SW480 (cell line): ENCODE data around the gene GPANK1.

ENCODE experiments used
- DNase-seq: peaks from one replicate; pipeline ENCODE4 v3.0.0-alpha.2; 2016; ENCODE audit warnings: low spot score

The GPANK1 gene

DNA sequence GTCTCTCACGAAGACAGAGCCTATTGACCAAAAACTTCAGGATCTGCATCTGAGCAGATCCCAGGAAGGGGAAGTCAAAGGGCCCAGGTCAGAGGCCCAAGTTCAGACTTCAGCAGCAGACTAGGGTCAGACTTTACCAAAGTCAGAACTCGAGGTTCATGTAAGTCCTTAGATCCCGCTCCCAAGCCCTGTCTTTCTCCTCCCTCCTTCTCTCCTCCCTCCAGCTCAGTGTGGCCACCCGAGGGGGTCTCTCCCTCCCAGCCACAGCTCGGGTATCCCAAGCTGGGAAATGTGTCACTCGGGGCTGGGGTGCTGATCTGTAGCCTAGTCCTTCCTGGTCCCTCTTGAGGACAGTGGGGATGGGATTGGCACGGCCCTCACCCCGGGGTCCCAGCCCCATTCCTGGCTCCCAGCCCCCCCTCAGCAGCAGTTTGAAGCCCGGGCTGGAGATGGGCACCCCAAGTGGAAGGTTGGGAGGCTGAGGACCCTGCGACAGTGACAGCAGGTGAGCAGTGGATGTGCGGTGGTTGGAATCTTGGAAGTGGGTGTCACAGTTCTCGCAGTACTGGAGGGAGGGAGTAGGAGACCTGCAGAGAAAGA, 2.6 kb downstream of the GPANK1 start:
- no peak for DNase-seq

DNA sequence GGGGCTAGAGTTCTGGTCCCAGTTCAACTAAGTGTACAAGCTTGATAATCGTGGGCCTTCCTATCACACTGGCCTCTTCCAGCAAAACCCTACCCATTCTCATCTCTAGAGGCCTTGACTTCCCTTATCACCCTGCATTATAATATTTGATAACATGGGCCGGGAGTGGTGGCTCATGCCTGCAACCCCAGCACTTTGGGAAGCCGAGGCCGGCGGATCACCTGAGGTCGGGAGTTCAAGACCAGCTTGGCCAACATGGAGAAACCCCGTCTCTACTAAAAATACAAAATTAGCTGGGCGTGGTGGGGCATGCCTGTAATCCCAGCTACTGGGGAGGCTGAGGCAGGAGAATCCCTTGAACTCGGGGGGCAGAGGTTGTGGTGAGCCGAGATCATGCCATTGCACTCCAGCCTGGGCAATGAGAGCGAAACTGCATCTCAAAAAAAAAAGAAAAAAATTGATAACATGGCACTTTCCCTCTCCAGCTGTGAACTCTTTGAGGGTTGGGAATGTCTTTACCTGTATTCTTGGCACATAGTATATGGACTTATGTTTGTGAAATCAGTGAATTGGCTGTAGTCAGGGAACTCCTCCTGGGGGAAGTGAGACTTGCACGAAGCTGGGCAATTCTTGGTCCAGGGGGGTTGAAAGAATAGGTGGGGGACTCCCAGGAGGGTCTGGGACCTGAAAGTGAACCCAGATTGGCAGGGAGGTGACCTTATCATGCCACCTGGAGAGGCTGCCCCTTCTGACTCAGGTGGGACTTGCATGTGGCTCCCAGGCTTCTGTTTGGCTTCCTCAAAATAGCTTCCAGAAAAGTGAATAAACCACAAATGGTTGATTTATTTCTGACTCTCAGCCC, 3.3 kb downstream of the GPANK1 start:
- DNase-seq, result no peak

DNA sequence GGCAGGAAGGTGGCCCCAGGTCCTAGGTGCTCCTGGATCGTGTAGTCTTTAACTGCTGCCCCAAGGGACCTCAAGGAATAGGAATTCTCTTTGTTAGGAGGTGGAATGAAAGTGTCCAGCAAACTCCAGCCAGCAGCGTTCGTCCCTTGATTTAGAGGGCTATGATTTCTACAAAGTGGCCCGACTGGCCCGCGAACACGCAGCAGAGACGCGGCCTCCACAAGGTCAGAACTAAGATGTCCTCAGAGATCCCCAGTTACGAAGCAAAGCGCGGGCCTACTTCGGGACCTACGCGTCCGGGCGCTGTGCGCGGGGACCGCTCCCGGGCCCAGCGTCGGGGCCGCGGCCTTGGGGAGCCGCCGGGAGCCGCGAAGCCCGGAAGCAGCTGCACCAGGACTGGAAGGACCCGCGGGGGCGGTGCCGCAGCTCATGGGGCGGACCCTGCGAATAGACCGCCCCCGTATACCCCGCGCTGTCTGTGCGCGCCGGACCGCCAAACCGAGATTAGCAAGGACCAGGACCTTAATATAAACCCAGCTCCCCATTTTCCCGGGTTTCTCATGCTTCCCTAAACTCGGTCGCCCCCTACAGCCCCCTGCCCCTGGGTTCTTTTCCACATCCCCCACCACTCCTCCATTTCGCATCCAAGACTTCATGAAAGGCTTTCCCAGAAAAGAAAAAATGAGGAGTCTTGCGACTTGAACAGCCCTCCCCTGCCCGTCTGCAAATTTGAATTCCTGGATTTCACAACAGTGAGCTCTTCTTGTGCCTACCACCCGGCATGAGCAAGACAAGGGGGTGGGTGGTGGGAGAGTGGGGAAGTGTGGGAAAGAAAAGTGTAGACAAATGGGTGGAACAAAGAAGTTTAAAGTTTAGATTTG, 4.2 kb downstream of the GPANK1 start, which contains the start of gene C6orf47:
C6orf47 (minus strand) TSS at position 398 of the 881 bp plus-strand sequence. CDS start 831 bp downstream, outside the sequence.
- DNase-seq, result peak; percentile 75

DNA sequence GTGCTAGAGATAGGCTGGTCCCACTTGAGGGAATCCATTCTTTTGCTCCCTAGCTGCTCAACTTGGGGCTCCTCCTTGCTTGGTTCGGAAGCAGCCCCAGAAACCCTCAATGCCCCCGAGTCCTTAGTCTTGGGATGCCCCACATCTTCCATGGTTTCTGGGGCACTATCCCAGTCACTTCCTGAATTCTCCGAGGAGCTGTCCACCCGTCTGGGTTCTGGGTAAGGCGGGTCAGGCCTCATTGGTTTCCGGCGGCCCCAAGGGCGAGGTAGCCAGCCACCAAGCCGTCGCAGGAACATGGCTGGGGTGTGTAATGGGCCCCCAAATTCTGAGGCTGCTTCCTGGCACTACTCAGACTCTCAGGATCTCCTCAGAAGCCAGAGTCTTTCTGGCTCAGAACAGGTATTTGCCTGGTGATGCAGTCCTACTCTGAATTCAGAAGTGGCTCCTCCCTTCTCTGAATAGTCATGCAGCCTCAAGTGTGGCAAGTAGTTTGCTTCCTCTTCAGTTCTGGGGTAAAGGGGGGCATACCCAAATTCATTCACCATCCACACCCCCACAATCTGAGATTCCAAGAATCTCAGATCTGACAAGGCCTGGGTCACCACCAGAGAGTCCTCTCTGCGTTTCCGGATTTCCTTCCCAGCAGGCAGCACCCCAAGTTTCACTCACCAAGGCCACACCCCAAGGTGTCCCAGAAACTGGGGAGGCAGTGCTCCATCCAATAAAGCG, 5.0 kb downstream of the GPANK1 start:
- DNase-seq, result no peak

DNA sequence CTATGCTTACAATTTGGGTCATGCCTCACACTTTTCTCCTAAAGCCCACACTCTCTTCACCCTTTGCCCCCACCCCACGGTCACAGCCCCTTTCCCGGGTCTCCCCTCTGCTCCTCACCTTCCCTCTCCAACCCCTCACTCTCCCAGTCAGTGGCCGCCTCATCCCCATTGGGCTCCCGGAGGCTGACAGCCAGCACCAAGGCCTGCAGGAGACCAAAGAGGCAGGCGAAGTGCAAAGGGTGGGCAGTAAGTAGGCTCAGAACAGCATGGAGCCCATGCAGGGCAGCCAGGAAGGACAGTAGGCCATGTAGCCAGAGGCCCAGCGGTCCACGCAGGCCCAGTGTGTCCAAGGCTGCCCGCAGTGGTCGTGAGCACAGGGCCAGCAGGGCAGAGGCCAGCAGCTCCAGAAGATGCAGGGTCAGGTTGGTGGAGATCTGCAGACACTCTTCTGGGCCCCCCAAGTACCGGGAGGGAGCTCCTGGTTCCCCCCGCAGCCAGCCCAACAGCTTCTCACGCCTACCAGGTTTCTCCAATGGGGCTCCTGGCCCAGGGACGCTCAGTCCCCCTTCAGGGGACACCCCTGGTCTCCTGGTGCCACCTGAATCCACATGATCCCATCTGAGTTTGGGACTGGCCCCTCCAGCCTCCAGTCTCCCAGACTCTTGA, 5.7 kb downstream of the GPANK1 start:
- no peak for DNase-seq

DNA sequence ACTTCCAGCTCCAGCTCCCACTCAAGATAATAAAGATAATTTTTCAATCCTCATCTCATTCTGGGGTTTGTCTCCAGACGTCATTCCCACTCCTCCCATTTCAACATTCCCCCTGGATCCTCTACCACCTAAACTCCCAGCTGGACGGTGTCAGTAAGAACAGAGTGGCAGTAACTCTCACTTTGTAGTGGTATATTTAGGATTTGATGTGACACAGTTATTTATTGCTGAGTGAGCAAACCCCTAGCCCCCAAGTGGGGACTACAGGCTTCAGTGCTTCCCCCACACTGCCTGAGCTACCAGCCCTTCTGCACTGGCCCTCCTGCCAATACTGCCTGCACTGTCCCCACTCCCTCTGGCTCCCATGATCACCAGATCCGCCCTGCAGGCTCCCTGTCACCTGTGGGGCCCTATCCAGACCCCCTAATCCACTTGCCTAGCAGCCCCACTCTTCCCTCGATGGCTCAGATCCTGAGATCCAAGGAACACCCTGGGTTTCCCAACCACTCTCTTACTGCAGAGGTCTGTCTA, 6.6 kb downstream of the GPANK1 start:
- DNase-seq, result no peak

DNA sequence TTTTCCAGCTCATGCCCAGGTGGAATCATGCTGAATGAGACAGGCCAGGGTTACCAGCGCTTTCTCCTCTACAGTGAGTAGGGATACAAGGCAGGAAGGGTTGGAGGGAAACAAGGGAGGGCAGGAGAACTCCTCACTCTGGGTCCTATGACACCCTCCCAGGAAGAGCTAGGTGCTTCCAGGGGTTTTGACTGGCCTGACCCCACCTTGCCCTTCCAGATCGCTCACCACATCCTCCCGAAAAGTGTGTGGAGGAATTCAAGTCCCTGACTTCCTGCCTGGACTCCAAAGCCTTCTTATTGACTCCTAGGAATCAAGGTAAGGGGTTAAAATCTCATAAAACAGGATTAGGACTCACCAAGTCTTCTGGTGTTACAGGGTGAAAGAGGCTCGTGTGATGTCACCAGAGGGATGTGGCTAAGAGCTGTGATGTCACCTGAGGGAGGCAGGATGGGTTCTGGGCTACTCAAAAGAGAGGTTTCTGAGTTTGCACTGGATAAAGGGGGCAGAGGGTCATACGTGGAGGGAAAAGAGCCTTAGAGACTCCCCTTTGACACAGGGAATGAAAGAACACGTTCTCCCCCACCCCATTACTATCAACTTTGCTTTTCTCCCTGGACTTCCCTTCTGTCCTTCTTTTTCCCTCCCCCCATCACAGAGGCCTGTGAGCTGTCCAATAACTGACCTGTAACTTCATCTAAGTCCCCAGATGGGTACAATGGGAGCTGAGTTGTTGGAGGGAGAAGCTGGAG, 7.2 kb downstream of the GPANK1 start:
- no peak for DNase-seq

DNA sequence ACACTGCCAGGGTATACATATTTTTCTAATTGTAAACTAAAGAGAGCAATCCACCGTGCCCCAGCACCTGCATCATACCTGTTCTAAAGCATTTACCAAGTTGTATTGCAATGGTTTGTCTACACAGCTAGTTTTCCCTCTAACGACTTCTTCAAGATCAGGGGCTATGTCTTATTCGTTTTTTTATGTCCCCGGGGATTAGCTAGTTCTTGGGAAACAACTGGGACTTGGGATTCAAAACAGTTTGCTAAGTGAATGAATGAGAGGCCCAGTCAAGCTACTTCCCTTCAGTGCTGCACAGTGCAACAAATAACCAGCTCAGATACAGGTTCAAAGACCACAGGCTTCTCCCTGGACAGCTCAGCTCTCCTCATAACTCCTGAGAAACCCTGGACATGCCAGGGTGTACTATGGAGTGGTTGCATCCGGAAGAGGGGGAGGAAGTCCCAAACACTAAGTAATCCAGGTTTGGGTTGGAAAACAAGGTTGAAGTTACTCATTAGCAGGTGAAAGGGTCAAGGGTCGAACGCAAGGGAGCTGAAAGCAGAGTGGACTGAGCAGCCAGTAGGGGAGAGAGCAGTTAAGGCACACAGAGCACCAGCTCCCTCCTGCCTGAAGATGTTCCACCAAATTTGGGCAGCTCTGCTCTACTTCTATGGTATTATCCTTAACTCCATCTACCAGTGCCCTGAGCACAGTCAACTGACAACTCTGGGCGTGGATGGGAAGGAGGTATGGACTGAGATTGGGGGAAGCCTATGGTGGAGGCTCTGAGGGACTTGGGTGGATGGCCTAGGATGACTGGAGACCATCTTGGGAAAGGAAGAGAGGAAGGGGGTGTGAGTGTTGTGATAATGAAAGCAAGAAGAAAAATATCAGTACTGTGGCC, 9.2 kb downstream of the GPANK1 start, which contains the start of gene APOM:
APOM (plus strand) TSS at position 546 of the 889 bp plus-strand sequence; CDS start at position 619, 73 bp downstream.
- DNase-seq, result no peak

DNA sequence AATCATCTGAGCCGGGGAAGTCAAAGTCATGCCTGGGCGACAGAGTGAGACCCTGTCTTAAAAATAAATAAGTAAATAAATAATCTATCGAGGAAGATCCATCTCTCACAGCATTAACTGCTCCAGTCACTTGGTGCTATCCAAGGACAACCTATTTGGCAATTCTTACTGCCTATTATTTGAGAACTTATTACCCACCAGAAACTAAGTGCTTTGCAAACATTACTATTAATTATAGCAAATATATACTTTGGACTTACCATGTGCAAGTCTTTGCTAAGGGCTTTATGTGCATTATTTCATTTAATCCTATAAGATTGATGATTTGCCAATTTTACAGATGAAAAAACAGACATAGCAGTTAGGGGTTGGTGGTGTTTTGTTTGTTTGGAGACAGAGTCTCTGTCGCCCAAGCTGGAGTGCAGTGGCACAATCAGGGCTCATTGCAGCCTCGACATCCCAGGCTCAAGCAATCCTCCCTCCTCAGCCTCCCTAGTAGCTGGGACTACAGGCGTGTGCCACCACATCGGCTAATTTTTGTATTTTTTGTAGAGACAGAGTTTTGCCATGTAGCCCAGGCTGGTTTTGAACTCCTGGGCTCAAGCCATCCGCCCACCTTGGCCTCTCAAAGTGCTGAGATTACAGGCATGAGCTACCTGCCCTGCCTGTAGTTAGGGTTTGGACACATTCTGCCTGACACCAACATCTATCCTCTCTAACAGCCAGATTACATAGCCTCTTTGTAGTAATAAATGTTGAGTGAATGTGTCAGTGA, 10.0 kb downstream of the GPANK1 start:
- DNase-seq, result no peak

DNA sequence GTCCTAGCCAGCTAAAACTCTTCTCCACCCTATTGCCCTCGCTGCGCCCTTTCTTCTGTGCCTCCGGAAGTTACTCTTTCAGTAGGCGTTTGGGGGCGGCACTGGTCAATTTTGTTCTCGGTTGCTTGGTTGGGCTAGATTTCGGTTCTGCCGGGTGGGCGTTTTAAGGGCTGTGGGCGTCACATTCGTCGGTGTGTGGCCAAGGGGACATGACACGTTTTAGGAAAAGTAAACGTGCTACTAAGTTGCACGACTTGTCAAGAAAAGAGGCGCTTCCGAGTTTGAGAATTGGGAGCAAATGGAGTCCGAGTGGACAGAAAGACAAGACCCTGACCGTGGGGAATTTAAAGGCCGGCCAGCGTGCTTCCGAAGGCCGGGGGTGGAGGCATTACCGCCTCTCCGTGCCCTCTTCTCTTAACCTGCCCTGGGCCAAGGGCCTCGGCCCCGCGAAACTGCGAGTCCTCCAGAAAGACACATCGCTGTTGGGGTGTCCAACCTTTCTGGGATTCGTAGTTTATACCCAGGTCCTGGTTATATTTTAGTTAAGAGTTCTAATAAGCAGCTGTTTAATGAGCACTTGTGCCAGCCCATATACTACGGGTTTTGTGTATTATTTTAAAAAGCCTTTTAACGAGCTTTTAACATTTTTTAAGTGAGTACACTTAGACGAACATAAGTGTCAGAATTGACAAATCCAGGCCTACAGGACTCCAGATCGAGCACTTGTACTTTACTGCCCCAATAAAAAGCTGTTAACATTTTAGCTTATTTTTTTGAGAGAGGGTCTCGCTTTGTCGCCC, 11.7 kb downstream of the GPANK1 start:
- peak; percentile 88 for DNase-seq

DNA sequence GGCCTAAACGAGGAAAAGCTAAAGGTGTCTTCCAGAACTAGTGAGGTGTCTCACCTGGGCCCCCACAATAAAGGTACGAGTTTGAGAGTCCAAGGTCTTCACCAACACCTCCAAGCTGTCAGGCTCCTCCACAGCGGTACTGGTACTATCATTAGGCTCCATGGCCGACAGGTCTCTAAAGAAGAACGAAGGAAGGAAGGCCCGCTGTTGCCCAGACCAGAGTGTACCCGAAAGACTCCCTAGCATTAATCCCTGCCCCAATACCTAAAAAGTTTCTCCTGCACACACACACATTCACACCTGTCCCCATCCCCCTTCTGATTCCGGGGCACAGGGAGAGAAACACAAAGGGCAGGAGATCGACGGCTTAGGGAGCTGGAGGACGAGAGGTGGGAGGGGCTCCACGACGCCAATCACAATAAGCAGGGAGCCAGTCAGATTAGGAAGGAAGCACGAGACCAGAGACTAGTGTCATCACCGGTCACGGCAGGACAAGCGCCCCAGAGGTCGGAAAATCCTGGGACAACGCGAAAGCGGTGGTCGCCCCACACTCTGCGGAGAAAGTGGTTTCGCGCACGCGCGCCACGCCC, 13.1 kb downstream of the GPANK1 start:
- DNase-seq, result peak; percentile 77

DNA sequence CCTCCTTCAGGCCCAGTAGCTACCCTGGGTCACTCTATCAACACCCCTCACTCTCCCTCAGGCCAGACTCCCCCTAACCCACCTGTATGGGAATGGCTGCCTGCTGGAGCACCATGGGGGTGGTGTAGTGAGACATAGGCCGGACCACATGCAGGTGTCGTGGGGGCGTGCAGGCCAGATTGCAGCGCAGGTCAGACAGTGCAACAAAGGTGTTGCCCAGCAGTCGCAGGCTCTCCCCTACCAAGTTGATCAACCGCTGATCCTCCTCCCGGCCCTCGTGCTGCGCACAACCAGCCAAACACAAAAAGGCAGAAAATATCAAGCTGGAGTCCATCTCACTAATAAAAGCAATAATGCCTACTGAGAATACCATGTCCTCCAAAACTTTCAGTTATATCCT, 19.5 kb downstream of the GPANK1 start:
- no peak for DNase-seq

DNA sequence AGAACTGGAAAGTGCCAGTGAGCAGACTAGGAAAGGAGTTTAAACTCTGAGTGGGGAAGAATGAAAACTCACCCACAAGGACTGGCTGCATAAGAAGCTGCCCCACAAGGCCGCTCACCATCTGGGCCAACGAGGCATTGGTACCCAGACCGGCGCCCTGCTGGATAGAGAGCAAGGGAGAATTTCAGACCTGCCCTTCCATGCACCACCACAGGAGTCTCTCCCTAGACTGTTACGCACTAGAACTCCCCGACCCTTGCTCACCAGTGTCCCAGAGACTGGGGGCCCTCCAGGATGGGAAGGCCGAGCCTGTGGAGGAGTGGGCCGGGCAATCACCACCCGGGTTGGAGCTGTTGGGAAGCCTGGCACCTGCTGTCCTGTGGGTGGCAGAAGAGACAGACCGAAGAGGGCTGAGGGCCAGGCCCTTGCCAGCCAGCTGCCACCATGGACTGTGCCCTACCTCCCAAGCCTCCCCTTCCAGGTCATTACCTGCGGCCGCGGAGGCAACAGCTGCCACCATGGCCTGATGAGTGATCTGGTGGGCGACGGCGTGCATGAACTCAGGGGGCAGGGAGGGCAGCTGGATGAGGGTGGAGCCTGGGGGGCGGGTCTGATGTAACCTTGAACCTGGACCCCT, 20.9 kb downstream of the GPANK1 start:
- DNase-seq, result no peak

DNA sequence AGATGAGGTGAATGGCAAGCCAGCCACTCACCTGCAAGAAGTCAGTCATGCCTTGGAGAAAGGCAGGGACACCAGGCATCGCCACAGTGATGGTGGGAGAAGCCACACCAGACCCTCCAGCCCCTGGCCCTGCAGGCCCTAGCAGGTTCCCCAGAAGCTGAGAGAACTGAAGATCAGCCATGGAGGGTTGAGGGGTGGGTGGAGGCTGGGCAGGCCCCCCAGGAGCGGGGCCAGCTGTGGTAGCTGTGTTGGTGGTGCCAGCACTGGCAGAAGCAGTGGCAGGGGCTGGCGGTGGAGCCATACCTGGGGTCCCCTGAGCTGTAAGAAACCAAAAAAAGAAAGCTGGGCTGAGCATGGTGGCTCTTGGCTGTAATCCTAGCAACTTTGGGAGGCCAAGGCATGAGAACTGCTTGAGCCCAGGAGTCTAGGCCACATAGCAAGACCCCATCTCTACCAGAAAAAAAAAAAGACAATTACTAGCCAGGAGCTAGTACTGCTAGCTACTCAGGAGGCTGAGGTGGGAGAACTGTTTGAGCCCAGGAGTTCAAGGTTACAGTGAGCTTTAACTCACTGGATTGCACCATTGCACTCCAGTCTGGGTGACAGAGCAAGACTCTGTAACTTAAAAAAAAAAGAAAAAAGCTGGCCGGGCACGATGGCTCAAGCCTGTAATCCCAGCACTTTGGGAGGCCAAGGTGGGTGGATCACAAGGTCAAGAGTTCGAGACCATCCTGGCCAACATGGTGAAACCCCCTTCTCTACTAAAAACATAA, 21.8 kb downstream of the GPANK1 start:
- DNase-seq, result no peak

DNA sequence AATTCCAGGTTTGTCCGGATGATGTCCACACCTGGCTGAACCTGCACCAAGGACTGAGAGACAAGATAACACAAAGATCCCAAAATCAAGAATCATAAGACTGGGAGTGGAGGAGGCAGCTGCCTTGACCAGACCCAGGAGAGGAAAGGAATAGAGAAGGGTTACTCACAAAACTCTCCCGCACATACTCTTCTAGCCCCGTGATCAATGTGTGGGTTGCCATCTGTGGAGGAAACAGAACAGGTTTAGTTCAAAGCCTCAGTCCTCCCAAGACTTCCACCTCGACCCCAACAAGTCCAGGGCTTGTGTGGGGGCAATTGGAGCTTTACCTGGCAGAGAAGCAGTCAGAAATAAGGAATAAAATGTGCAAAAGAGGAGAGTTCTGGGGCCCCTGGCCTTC, 23.4 kb downstream of the GPANK1 start:
- no peak for DNase-seq

DNA sequence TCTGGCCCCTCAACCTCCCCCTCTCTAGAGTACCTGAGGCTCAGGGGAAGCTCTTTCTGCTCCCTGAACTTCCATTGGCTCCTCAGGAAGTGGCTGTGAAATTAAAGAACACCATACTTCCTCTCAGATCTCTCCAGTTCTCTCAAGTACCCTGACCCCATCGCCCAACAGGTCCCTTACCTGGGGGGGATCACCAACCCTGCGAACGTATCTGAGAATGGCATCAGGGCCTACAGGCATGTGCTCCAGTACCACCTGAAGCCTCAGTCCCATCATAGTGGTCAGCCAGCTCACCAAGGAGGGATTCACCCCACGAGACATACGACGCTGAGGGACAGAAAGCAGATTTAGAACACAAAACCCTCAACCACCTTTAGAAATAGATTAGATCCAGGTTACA, 24.2 kb downstream of the GPANK1 start:
- DNase-seq, result no peak
